HepG2 (cell line): ENCODE data around the gene ZSWIM7. TPM values are rescaled to one million over a fixed set of nuclear protein-coding genes. Genes with fewer than 3 reads are reported as not detected.

ENCODE experiments used
- ARNT ChIP-seq: fragments of 450-650 bp; IDR thresholded peaks from 2 replicates; pipeline ENCODE4 v1.6.1; 2017
- EHMT2 ChIP-seq: fragments of 200-600 bp; sonication (generic); IDR thresholded peaks from 2 replicates; pipeline ENCODE4 v1.7.0; 2017; ENCODE audit warnings: antibody characterized with exemption, low read depth, low read length, borderline replicate concordance
- GTF3A ChIP-seq: sonication (generic); formaldehyde crosslinking; conservative IDR thresholded peaks from 2 replicates; pipeline ENCODE4 v1.4.0; 2020; ENCODE audit warnings: mild to moderate bottlenecking, missing genetic modification reagents
- KLF11 ChIP-seq: IDR thresholded peaks from 2 replicates; pipeline ENCODE4 v1.6.1; 2016; ENCODE audit warnings: missing compliant biosample characterization
- MXD3 ChIP-seq: IDR thresholded peaks from 2 replicates; pipeline ENCODE4 v1.6.1; 2016; ENCODE audit warnings: mild to moderate bottlenecking, missing biosample characterization, missing genetic modification reagents
- RNF2 ChIP-seq: fragments of 450-650 bp; conservative IDR thresholded peaks from 2 replicates; pipeline ENCODE4 v1.6.1; 2016; ENCODE audit warnings: low read depth
- SSRP1 ChIP-seq: IDR thresholded peaks from 2 replicates; pipeline ENCODE4 v1.6.1; 2016; ENCODE audit warnings: control low read depth
- TCF12 ChIP-seq, 2 experiments: fragments of 450-650 bp in 1 of 2; sonication (generic) in 1 of 2; formaldehyde crosslinking in 1 of 2; IDR thresholded peaks; 2 replicates each; pipeline versions ENCODE4 v1.6.1 to v1.8.0; 2017 to 2022; ENCODE audit warnings: antibody characterized with exemption in 1 of 2, mild to moderate bottlenecking in 1 of 2, missing genetic modification reagents in 1 of 2, moderate library complexity in 1 of 2
- TCF7L2 ChIP-seq: IDR thresholded peaks from 2 replicates; pipeline ENCODE4 v1.6.1; 2011; ENCODE audit warnings: mild to moderate bottlenecking, low read depth, low read length, moderate library complexity
- TERF1 ChIP-seq: sonication (generic); formaldehyde crosslinking; IDR thresholded peaks from 2 replicates; pipeline ENCODE4 v1.8.0; 2022; ENCODE audit warnings: mild to moderate bottlenecking, missing genetic modification reagents, moderate library complexity
- WIZ ChIP-seq: sonication (generic); formaldehyde crosslinking; IDR thresholded peaks from 2 replicates; pipeline ENCODE4 v1.5.1; 2020; ENCODE audit warnings: mild to moderate bottlenecking, missing genetic modification reagents
- ZBTB3 ChIP-seq: sonication (generic); formaldehyde crosslinking; IDR thresholded peaks from 2 replicates; pipeline ENCODE4 v1.4.0; 2020; ENCODE audit warnings: low read depth, mild to moderate bottlenecking, moderate library complexity, missing genetic modification reagents, borderline replicate concordance
- ZBTB43 ChIP-seq: sonication (generic); formaldehyde crosslinking; conservative IDR thresholded peaks from 2 replicates; pipeline ENCODE4 v1.4.0; 2020; ENCODE audit warnings: missing genetic modification reagents
- ZBTB7A ChIP-seq: sonication (generic); formaldehyde crosslinking; IDR thresholded peaks from 2 replicates; pipeline ENCODE4 v1.8.0; 2022; ENCODE audit warnings: mild to moderate bottlenecking, missing genetic modification reagents
- ZNF12 ChIP-seq: sonication (generic); formaldehyde crosslinking; IDR thresholded peaks from 2 replicates; pipeline ENCODE4 v1.5.0; 2020; ENCODE audit warnings: missing genetic modification reagents
- ZNF143 ChIP-seq: sonication (generic); formaldehyde crosslinking; IDR thresholded peaks from 2 replicates; pipeline ENCODE4 v1.4.0; 2020; ENCODE audit warnings: missing genetic modification reagents
- ZNF350 ChIP-seq: sonication (generic); formaldehyde crosslinking; IDR thresholded peaks from 2 replicates; pipeline ENCODE4 v1.4.0; 2020; ENCODE audit warnings: mild to moderate bottlenecking, low read depth, missing genetic modification reagents, borderline replicate concordance
- ZNF432 ChIP-seq: sonication (generic); formaldehyde crosslinking; IDR thresholded peaks from 2 replicates; pipeline ENCODE4 v1.5.0; 2020; ENCODE audit warnings: missing genetic modification reagents, mild to moderate bottlenecking, borderline replicate concordance
- ZNF460 ChIP-seq: sonication (generic); formaldehyde crosslinking; IDR thresholded peaks from 2 replicates; pipeline ENCODE4 v1.5.1; 2020; ENCODE audit warnings: missing genetic modification reagents, mild to moderate bottlenecking, borderline replicate concordance
- ZNF7 ChIP-seq: IDR thresholded peaks from 2 replicates; pipeline ENCODE4 v1.6.1; 2016; ENCODE audit warnings: missing biosample characterization, missing genetic modification reagents
- ZNF746 ChIP-seq: sonication (generic); formaldehyde crosslinking; IDR thresholded peaks from 2 replicates; pipeline ENCODE4 v1.8.0; 2022; ENCODE audit warnings: mild to moderate bottlenecking, missing genetic modification reagents
- ZNF761 ChIP-seq: sonication (generic); formaldehyde crosslinking; conservative IDR thresholded peaks from 2 replicates; pipeline ENCODE4 v1.4.0; 2020; ENCODE audit warnings: mild to moderate bottlenecking, missing genetic modification reagents
- ZNF816 ChIP-seq: sonication (generic); formaldehyde crosslinking; IDR thresholded peaks from 2 replicates; pipeline ENCODE4 v1.8.0; 2022; ENCODE audit warnings: missing genetic modification reagents, mild to moderate bottlenecking, borderline replicate concordance
- polyA plus RNA-seq, 8 experiments: library from polyadenylated mRNA; depleted of rRNA in 3 of 8; stranded (reverse) in 7 of 8; unstranded in 1 of 8; fragments of >200 nt; fragmentation: Illumina TruSeq in 4 of 8; extraction: Trizol in 4 of 8; gene quantifications; 2 replicates each; pipeline versions ENCODE4 v1.2.1 to v1.2.3, GENCODE V29; 2011 to 2016; ENCODE audit warnings: low read depth in 4 of 8, missing spikeins in 1 of 8, mixed read lengths in 1 of 8; ENCODE audit not compliant: insufficient read depth in 1 of 8
- total RNA-seq, 5 experiments: library from RNA; depleted of rRNA; stranded (reverse); fragments of >200 nt; fragmentation: Illumina TruSeq; extraction: Trizol; gene quantifications; 2 replicates each; pipeline ENCODE4 v1.2.3, GENCODE V29; 2016; ENCODE audit warnings: low read depth in 1 of 5
- TF ChIP-seq, protein P1 (sequence below): sonication (generic); formaldehyde crosslinking; IDR thresholded peaks from 2 replicates; pipeline ENCODE4 v1.8.0; 2022; ENCODE audit warnings: mild to moderate bottlenecking, missing genetic modification reagents
- TF ChIP-seq, protein P2 (sequence below), 2 experiments: fragments of 450-650 bp in 1 of 2; sonication (generic) in 1 of 2; formaldehyde crosslinking; IDR thresholded peaks; 2 replicates each; pipeline versions ENCODE4 v1.5.0 to v1.8.0; 2020 to 2022; ENCODE audit warnings: mild to moderate bottlenecking in 1 of 2, missing genetic modification reagents in 1 of 2

ZSWIM7 gene
- total and polyA plus RNA-seq, 2 of the 13 experiments (the other 11 are each of a cell fraction or from before 2014, with no cell fraction given), result 13.1 to 28.1 TPM

GRCh38 chr17:15999141-15999973 lies at the start of gene ZSWIM7, which contains the start of gene TTC19 (continued):
- TF ChIP-seq, protein P1, sequence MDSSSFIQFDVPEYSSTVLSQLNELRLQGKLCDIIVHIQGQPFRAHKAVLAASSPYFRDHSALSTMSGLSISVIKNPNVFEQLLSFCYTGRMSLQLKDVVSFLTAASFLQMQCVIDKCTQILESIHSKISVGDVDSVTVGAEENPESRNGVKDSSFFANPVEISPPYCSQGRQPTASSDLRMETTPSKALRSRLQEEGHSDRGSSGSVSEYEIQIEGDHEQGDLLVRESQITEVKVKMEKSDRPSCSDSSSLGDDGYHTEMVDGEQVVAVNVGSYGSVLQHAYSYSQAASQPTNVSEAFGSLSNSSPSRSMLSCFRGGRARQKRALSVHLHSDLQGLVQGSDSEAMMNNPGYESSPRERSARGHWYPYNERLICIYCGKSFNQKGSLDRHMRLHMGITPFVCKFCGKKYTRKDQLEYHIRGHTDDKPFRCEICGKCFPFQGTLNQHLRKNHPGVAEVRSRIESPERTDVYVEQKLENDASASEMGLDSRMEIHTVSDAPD (CRISPR knock-in tag), result 0 out of 2 replicates have a peak, but pooled peaks have one; percentile 74
- no peak for TF ChIP-seq TCF7L2
- TF ChIP-seq ZNF12 (CRISPR knock-in tag), result peak; percentile 44; the same call in 1 of the 2 replicates
- TF ChIP-seq ZNF761 (CRISPR knock-in tag), result peak; percentile 82
- TF ChIP-seq ZNF7 (CRISPR knock-in tag), result no peak; the same call in 1 of the 2 replicates
- TF ChIP-seq GTF3A (CRISPR knock-in tag), result no peak
- no peak for TF ChIP-seq TCF12 (IDR thresholded peaks at IDR 0.05)
- peak; percentile 75 for TF ChIP-seq TCF12 (CRISPR knock-in tag; IDR thresholded peaks at IDR 0.05)
- peak; percentile 71; the same call in 1 of the 2 replicates for TF ChIP-seq WIZ (CRISPR knock-in tag)
- TF ChIP-seq MXD3 (CRISPR knock-in tag), result peak; percentile 97
- TF ChIP-seq ZNF746 (CRISPR knock-in tag), result peak; percentile 35; the same call in 1 of the 2 replicates
- TF ChIP-seq, protein P2, sequence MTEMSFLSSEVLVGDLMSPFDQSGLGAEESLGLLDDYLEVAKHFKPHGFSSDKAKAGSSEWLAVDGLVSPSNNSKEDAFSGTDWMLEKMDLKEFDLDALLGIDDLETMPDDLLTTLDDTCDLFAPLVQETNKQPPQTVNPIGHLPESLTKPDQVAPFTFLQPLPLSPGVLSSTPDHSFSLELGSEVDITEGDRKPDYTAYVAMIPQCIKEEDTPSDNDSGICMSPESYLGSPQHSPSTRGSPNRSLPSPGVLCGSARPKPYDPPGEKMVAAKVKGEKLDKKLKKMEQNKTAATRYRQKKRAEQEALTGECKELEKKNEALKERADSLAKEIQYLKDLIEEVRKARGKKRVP (CRISPR knock-in tag; IDR thresholded peaks at IDR 0.05), result peak in 1 of 2 experiments; percentile 84; a peak in 2 of 4 replicates
- TF ChIP-seq ZNF143 (CRISPR knock-in tag), result peak; percentile 33
- no peak for TF ChIP-seq TERF1
- peak; percentile 51 for TF ChIP-seq ZNF350
- TF ChIP-seq ZNF816, result peak; percentile 10; the same call in 1 of the 2 replicates
- TF ChIP-seq EHMT2, result no peak
- TF ChIP-seq ZNF432, result no peak
- TF ChIP-seq ZBTB43 (CRISPR knock-in tag), result peak; percentile 87
- peak; percentile 80; the same call in 1 of the 2 replicates for TF ChIP-seq SSRP1 (CRISPR knock-in tag)
- TF ChIP-seq KLF11 (CRISPR knock-in tag), result peak; percentile 46; the same call in 1 of the 2 replicates
- TF ChIP-seq ZBTB7A (CRISPR knock-in tag), result peak; percentile 62
- TF ChIP-seq ARNT, result no peak
- no peak; the same call in 1 of the 2 replicates for TF ChIP-seq ZBTB3 (CRISPR knock-in tag)
- TF ChIP-seq RNF2, result peak; percentile 95
- no peak; the same call in 1 of the 2 replicates for TF ChIP-seq ZNF460 (CRISPR knock-in tag)
